B cell (primary cell): ENCODE results near the gene GCFC2. TPM values are rescaled to one million over a fixed set of nuclear protein-coding genes. Genes with fewer than 3 reads are reported as not detected.

ENCODE experiments used
- ATAC-seq: fragments of 200-7000 bp; cut with Tn5 transposase; one replicate; pipeline ENCODE4 v1.10.0; 2021; ENCODE audit warnings: low read depth, mild to moderate bottlenecking, moderate number of reproducible peaks, moderate library complexity
- CTCF ChIA-PET: fragments of 350-600 bp; sonication (Branson Sonifier 250); formaldehyde crosslinking; loops from one replicate; lab custom pipeline; 2021; ENCODE audit warnings: antibody characterized with exemption, inconsistent platforms; lab: Charles Lee
- POLR2A ChIA-PET: fragments of 350-600 bp; sonication (Branson Sonifier 250); formaldehyde crosslinking; loops from one replicate; lab custom pipeline; 2021; ENCODE audit warnings: antibody characterized with exemption; lab: Charles Lee
- DNase-seq: peaks from one replicate; pipeline ENCODE4 v3.0.0; 2013
- H2AFZ ChIP-seq: 2 replicates; pipeline ENCODE4 v1.6.1; 2012; ENCODE audit warnings: mild to moderate bottlenecking, low read depth, low read length; ENCODE audit not compliant: insufficient read depth, poor library complexity, severe bottlenecking
- H3K27ac ChIP-seq, 2 donors: 1 replicate in 1 of 2; 2 replicates in 1 of 2; pipeline ENCODE4 v1.5.1; 2012 to 2013; ENCODE audit warnings: low read length in 2 of 2, mild to moderate bottlenecking in 2 of 2, moderate library complexity in 1 of 2
- H3K27me3 ChIP-seq, 4 experiments: fragments of 200-600 bp in 1 of 4; sonication (generic) in 1 of 4; replicated peaks in 1 of 4; 1 replicate in 2 of 4; 2 replicates in 2 of 4; pipeline versions ENCODE4 v1.6.1 to v1.7.0; 2013 to 2016; ENCODE audit warnings: low read length in 3 of 4, mild to moderate bottlenecking in 2 of 4, mixed read lengths in 1 of 4, moderate library complexity in 1 of 4; ENCODE audit not compliant: insufficient read depth in 4 of 4, control insufficient read depth in 3 of 4; ENCODE audit errors: control extremely low read depth in 1 of 4
- H3K36me3 ChIP-seq, 2 experiments: replicated peaks in 1 of 2; 1 replicate in 1 of 2; 2 replicates in 1 of 2; pipeline versions ENCODE4 v1.6.1 to v1.7.1; 2013; ENCODE audit warnings: low read length in 1 of 2; ENCODE audit not compliant: insufficient read depth in 2 of 2, control insufficient read depth in 1 of 2; ENCODE audit errors: control extremely low read depth in 1 of 2, extremely low read depth in 1 of 2
- H3K4me1 ChIP-seq, 2 donors: fragments of 200-600 bp in 1 of 2; sonication (generic) in 1 of 2; 1 replicate in 1 of 2; 2 replicates in 1 of 2; pipeline versions ENCODE4 v1.5.1 to v1.6.1; 2013 to 2017; ENCODE audit warnings: low read length in 2 of 2; ENCODE audit not compliant: control insufficient read depth in 2 of 2, insufficient read depth in 2 of 2
- H3K4me2 ChIP-seq: replicated peaks from 2 replicates; pipeline ENCODE3; 2012; ENCODE audit warnings: mild to moderate bottlenecking, low read depth, low read length; ENCODE audit not compliant: poor library complexity, severe bottlenecking
- H3K4me3 ChIP-seq, 5 experiments: fragments of 200-600 bp in 1 of 5; sonication (generic) in 1 of 5; 1 replicate in 3 of 5; 2 replicates in 2 of 5; pipeline versions ENCODE4 v1.5.1 to v1.7.0; 2011 to 2016; ENCODE audit warnings: low read length in 4 of 5, mild to moderate bottlenecking in 4 of 5, low read depth in 2 of 5, control low read depth in 1 of 5, moderate library complexity in 1 of 5; ENCODE audit not compliant: insufficient read depth in 1 of 5; ENCODE audit errors: control extremely low read depth in 1 of 5, extremely low read depth in 1 of 5
- H3K79me2 ChIP-seq: fragments of 200-600 bp; sonication (generic); one replicate; pipeline ENCODE4 v1.6.0; 2016; ENCODE audit warnings: low read length; ENCODE audit not compliant: control insufficient read depth, insufficient read depth
- H3K9ac ChIP-seq: fragments of 200-600 bp; sonication (generic); 2 replicates; pipeline ENCODE4 v1.6.1; 2017; ENCODE audit warnings: mild to moderate bottlenecking, low read length, moderate library complexity
- H3K9me3 ChIP-seq, 3 donors: one replicate each; pipeline versions ENCODE4 v1.6.1 to v1.7.1; 2013; ENCODE audit warnings: low read length in 2 of 3; ENCODE audit not compliant: control insufficient read depth in 2 of 3, insufficient read depth in 1 of 3; ENCODE audit errors: control extremely low read depth in 1 of 3
- H4K20me1 ChIP-seq: 2 replicates; pipeline ENCODE4 v1.6.0; 2012; ENCODE audit warnings: mild to moderate bottlenecking, low read length; ENCODE audit not compliant: insufficient read depth, control insufficient read depth, poor library complexity, severe bottlenecking
- H3K27ac Mint-ChIP-seq: one replicate; pipeline ENCODE4 v1.8.0; 2021; ENCODE audit warnings: mixed read lengths
- H3K27me3 Mint-ChIP-seq: one replicate; pipeline ENCODE4 v1.8.0; 2021; ENCODE audit warnings: mixed read lengths
- H3K4me1 Mint-ChIP-seq: one replicate; pipeline ENCODE4 v1.8.0; 2021; ENCODE audit warnings: mixed read lengths
- H3K4me3 Mint-ChIP-seq: one replicate; pipeline ENCODE4 v1.8.0; 2021; ENCODE audit warnings: mixed read lengths
- H3K9me3 Mint-ChIP-seq: one replicate; pipeline ENCODE4 v1.8.0; 2022; ENCODE audit warnings: mixed read lengths; ENCODE audit not compliant: insufficient read depth
- EZH2 ChIP-seq: IDR thresholded peaks from 2 replicates; pipeline ENCODE4 v1.6.1; 2012; ENCODE audit warnings: borderline replicate concordance, low read depth, mild to moderate bottlenecking, moderate library complexity, low read length; ENCODE audit not compliant: insufficient read depth, poor library complexity, severe bottlenecking
- WGBS: methylation state at CpG from one replicate; pipeline ENCODE4 v1.1.5; 2013; ENCODE audit warnings: missing lambda C conversion rate; ENCODE audit not compliant: insufficient coverage; 5-methylcytosine and 5-hydroxymethylcytosine counted together
- intact Hi-C: fragments of 100-400 bp; cut with micrococcal nuclease; formaldehyde crosslinking; loops from one replicate; pipeline ENCODE4 v1.10.0; 2022
- polyA plus RNA-seq: library from polyadenylated mRNA; depleted of rRNA; stranded (reverse); fragments of >200 nt; gene quantifications from 2 replicates; pipeline ENCODE4 v1.2.3, GENCODE V29; 2012
- total RNA-seq, 2 donors: library from RNA; stranded (reverse); fragments of 120-200 nt in 1 of 2; gene quantifications; 1 replicate in 1 of 2; 2 replicates in 1 of 2; pipeline versions ENCODE4 v1.2.3 to v1.2.4, GENCODE V29; 2013 to 2022
- TF ChIP-seq, protein P1 (sequence below): fragments of 200-600 bp; IDR thresholded peaks from one replicate; pipeline ENCODE4 v1.8.0; 2022; ENCODE audit warnings: antibody characterized with exemption, mild to moderate bottlenecking

GCFC2 gene
- total and polyA plus RNA-seq, 2 donors (not counting 1 experiment from before 2014, with no cell fraction given), result 11.9 to 20.4 TPM

DNA sequence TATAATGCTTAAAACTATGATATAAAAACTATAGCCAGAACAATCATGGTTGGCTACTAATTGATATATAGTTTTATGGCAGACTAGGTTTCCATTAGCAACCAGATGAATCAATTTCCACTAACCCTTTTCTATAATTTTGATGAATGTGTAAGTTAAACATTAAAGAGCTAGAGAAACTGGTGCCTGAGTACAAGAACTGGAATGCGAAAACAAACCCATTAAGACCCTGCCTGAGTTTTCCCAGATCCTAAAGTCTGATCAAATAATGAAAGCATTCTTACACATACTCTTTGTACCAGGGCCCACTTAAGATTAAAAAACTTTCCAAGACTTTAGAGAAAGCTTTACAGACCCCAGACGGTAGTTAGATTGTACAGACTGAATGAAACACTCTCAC is 42.8 kb downstream of the GCFC2 start:
- Mint-ChIP-seq H3K27ac (no peak overlapping the region), H3K4me3 (no peak overlapping the region), H3K27me3 (no peaks in the 10 kb centered on the region), H3K4me1 (no peaks in the 10 kb centered on the region), H3K9me3 (no peaks in the 10 kb centered on the region)
- H3K27me3 ChIP-seq, result no peaks in the 10 kb centered on the region
- no peak overlapping the region for H3K9ac ChIP-seq
- H3K27ac ChIP-seq, result no peak overlapping the region
- H2AFZ ChIP-seq, result no peak overlapping the region
- H4K20me1 ChIP-seq, result no peaks in the 10 kb centered on the region
- no peak for TF ChIP-seq EZH2
- TF ChIP-seq, protein P1, sequence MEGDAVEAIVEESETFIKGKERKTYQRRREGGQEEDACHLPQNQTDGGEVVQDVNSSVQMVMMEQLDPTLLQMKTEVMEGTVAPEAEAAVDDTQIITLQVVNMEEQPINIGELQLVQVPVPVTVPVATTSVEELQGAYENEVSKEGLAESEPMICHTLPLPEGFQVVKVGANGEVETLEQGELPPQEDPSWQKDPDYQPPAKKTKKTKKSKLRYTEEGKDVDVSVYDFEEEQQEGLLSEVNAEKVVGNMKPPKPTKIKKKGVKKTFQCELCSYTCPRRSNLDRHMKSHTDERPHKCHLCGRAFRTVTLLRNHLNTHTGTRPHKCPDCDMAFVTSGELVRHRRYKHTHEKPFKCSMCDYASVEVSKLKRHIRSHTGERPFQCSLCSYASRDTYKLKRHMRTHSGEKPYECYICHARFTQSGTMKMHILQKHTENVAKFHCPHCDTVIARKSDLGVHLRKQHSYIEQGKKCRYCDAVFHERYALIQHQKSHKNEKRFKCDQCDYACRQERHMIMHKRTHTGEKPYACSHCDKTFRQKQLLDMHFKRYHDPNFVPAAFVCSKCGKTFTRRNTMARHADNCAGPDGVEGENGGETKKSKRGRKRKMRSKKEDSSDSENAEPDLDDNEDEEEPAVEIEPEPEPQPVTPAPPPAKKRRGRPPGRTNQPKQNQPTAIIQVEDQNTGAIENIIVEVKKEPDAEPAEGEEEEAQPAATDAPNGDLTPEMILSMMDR, result no peak
- ATAC-seq (no peak), DNase-seq (no peak)
- intact Hi-C loops, result no loop called here
- no peaks in the 10 kb centered on the region for H3K79me2 ChIP-seq
- no CpG with 5 or more reads among the region's 2 CpGs for WGBS
- no peaks in the 10 kb centered on the region for H3K9me3 ChIP-seq
- H3K36me3 ChIP-seq, result peaks cover 1 to 27% of the 10 kb centered on the region in 2 experiments
- H3K4me3 ChIP-seq, result no peak overlapping the region
- no peaks in the 10 kb centered on the region for H3K4me1 ChIP-seq
- H3K4me2 ChIP-seq, result no peak overlapping the region
- POLR2A ChIA-PET, result no interaction called here
- CTCF ChIA-PET, result interaction anchor here (0.9 to 1.3 kb wide), 3 partner anchors 9 to 29 kb away, joined by 3 read pairs; no protein-coding TSS in a partner anchor

DNA sequence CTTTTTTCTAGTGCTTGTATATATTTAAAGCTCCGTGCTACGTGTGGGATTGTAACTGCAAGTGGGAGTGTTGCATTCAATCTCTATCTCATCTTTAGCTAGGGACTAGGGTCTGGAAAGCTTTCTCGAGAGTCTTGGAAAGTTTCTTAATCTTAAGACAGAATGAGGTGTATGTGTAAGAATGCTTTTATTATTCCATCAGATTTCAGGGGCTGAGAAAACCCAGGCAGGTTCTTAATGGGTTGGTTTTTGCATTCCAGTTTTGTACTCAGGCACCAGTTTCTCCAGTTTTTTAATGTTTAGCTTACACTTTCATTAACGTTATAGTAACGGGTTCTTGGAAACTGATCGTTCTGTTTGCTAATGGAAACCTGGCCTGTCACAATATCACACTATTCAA is 43.8 kb downstream of the GCFC2 start:
- Mint-ChIP-seq H3K4me3 (no peak overlapping the region), H3K27ac (no peak overlapping the region), H3K27me3 (no peaks in the 10 kb centered on the region), H3K4me1 (no peaks in the 10 kb centered on the region), H3K9me3 (no peaks in the 10 kb centered on the region)
- Histone ChIP-seq H3K9me3 (no peaks in the 10 kb centered on the region), H4K20me1 (no peaks in the 10 kb centered on the region), H3K9ac (no peak overlapping the region), H3K4me1 (no peaks in the 10 kb centered on the region), H3K79me2 (no peaks in the 10 kb centered on the region), H3K4me2 (no peak overlapping the region), H3K27ac (no peak overlapping the region), H3K36me3 (peaks cover 1 to 24% of the 10 kb centered on the region in 2 experiments), H3K4me3 (no peak overlapping the region), H3K27me3 (no peaks in the 10 kb centered on the region), H2AFZ (no peak overlapping the region)
- no peak for TF ChIP-seq EZH2
- TF ChIP-seq, protein P1, result no peak
- POLR2A ChIA-PET, result no interaction called here
- ATAC-seq (no peak), DNase-seq (no peak)
- CTCF ChIA-PET, result no interaction called here
- WGBS, result no CpG with 5 or more reads among the region's 6 CpGs
- intact Hi-C loops, result no loop called here
